Astrocyte (in vitro differentiated cells and primary cell): ENCODE data around the gene MATN1. TPM values are rescaled to one million over a fixed set of nuclear protein-coding genes. Genes with fewer than 3 reads are reported as not detected.

Experiments
- DNase-seq: peaks from one replicate; pipeline ENCODE4 v3.0.0-alpha.2; 2010; ENCODE audit warnings: low read depth
- FAIRE-seq: peaks from 2 replicates; lab custom pipeline; 2011; peaks lifted over from hg19 to GRCh38; lab: Jason Lieb, UNC
- H2AFZ ChIP-seq: 2 replicates; pipeline ENCODE4 v1.6.0; 2012; ENCODE audit warnings: low read depth, low read length, inconsistent platforms
- H3K27ac ChIP-seq: 2 replicates; pipeline ENCODE4 v1.5.1; 2011; ENCODE audit warnings: low read depth, low read length, inconsistent platforms
- H3K27me3 ChIP-seq: 2 replicates; pipeline ENCODE4 v1.6.0; 2011; ENCODE audit warnings: low read length, inconsistent platforms; ENCODE audit not compliant: insufficient read depth
- H3K36me3 ChIP-seq: 2 replicates; pipeline ENCODE4 v1.5.1; 2011; ENCODE audit warnings: low read length, inconsistent platforms; ENCODE audit not compliant: insufficient read depth
- H3K4me1 ChIP-seq: 2 replicates; pipeline ENCODE4 v1.5.1; 2011; ENCODE audit warnings: low read length, inconsistent platforms; ENCODE audit not compliant: insufficient read depth
- H3K4me2 ChIP-seq: 2 replicates; pipeline ENCODE4 v1.6.0; 2012; ENCODE audit warnings: low read length, inconsistent platforms
- H3K4me3 ChIP-seq: 2 replicates; pipeline ENCODE4 v1.5.1; 2011; ENCODE audit warnings: low read depth, mild to moderate bottlenecking, low read length, inconsistent platforms; ENCODE audit not compliant: insufficient read depth
- H3K79me2 ChIP-seq: 2 replicates; pipeline ENCODE4 v1.6.0; 2012; ENCODE audit warnings: mild to moderate bottlenecking, low read length, inconsistent platforms; ENCODE audit not compliant: insufficient read depth
- H3K9ac ChIP-seq: 2 replicates; pipeline ENCODE4 v1.6.0; 2012; ENCODE audit warnings: mild to moderate bottlenecking, low read length, inconsistent platforms
- H3K9me3 ChIP-seq: 2 replicates; pipeline ENCODE4 v1.5.1; 2012; ENCODE audit warnings: low read depth, mild to moderate bottlenecking, low read length, inconsistent platforms; ENCODE audit not compliant: insufficient read depth
- H4K20me1 ChIP-seq: 2 replicates; pipeline ENCODE4 v1.6.0; 2012; ENCODE audit warnings: low read length, inconsistent platforms; ENCODE audit not compliant: insufficient read depth
- H3K27ac Mint-ChIP-seq: one replicate; pipeline ENCODE4 v1.8.0; 2021; ENCODE audit warnings: mild to moderate bottlenecking, mixed read lengths; ENCODE audit not compliant: unreplicated experiment
- H3K27me3 Mint-ChIP-seq: one replicate; pipeline ENCODE4 v1.8.0; 2021; ENCODE audit warnings: low read depth, mixed read lengths; ENCODE audit not compliant: unreplicated experiment
- H3K36me3 Mint-ChIP-seq: one replicate; pipeline ENCODE4 v1.8.0; 2021; ENCODE audit warnings: low read depth, mixed read lengths; ENCODE audit not compliant: unreplicated experiment
- H3K4me1 Mint-ChIP-seq: one replicate; pipeline ENCODE4 v1.8.0; 2021; ENCODE audit warnings: low read depth, mixed read lengths; ENCODE audit not compliant: unreplicated experiment
- H3K4me3 Mint-ChIP-seq: one replicate; pipeline ENCODE4 v1.8.0; 2021; ENCODE audit warnings: mild to moderate bottlenecking, moderate library complexity, mixed read lengths; ENCODE audit not compliant: unreplicated experiment
- H3K9me3 Mint-ChIP-seq: one replicate; pipeline ENCODE4 v1.8.0; 2021; ENCODE audit warnings: mild to moderate bottlenecking, mixed read lengths; ENCODE audit not compliant: unreplicated experiment
- CTCF ChIP-seq: IDR thresholded peaks from 2 replicates; pipeline ENCODE4 v1.5.1; 2011; ENCODE audit warnings: low read depth, mild to moderate bottlenecking, inconsistent platforms, low read length, moderate library complexity; ENCODE audit not compliant: insufficient read depth
- EZH2 ChIP-seq: IDR thresholded peaks from 2 replicates; pipeline ENCODE4 v1.6.1; 2012; ENCODE audit warnings: mild to moderate bottlenecking, low read length, inconsistent platforms; ENCODE audit not compliant: insufficient read depth
- total RNA-seq: library from RNA; stranded (reverse); gene quantifications from 2 replicates; pipeline ENCODE4 v1.2.1, GENCODE V29; 2021

MATN1 gene
- total RNA-seq, 1 donor from 2014 or later = 0.32 TPM

- Mint-ChIP-seq H3K4me3 (no peak overlapping the region), H3K27ac (no peak overlapping the region), H3K27me3 (peaks cover 21% of the 10 kb centered on the region), H3K9me3 (peaks cover 10% of the 10 kb centered on the region), H3K36me3 (peaks cover 2% of the 10 kb centered on the region), H3K4me1 (peaks cover 11% of the 10 kb centered on the region)
- peaks cover 9% of the 10 kb centered on the region for H3K27me3 ChIP-seq
- H3K4me2 ChIP-seq = no peak overlapping the region
- no peak overlapping the region for H3K4me3 ChIP-seq
- DNase-seq (no peak), FAIRE-seq (no peak)
- H3K4me1 ChIP-seq = no peaks in the 10 kb centered on the region
- no peak for TF ChIP-seq CTCF
- TF ChIP-seq EZH2 = no peak
- no peaks in the 10 kb centered on the region for H3K36me3 ChIP-seq
- H3K9me3 ChIP-seq = no peaks in the 10 kb centered on the region
- H3K79me2 ChIP-seq = no peaks in the 10 kb centered on the region
- H3K9ac ChIP-seq = no peak overlapping the region
- no peak overlapping the region for H2AFZ ChIP-seq
- no peak overlapping the region for H3K27ac ChIP-seq
- H4K20me1 ChIP-seq = no peaks in the 10 kb centered on the region
Measured at GRCh38 chr1:30735124-30735523, 11.7 kb upstream of the MATN1 start.

GRCh38 chr1:30734580-30734979, 11.2 kb upstream of the MATN1 start:
- no peak for TF ChIP-seq CTCF
- TF ChIP-seq EZH2 = no peak
- H3K9me3 Mint-ChIP-seq = peaks cover 10% of the 10 kb centered on the region
- no peaks in the 10 kb centered on the region for H3K4me1 ChIP-seq
- H3K27me3 Mint-ChIP-seq = peaks cover 19% of the 10 kb centered on the region
- H3K79me2 ChIP-seq = no peaks in the 10 kb centered on the region
- peaks cover 9% of the 10 kb centered on the region for H3K27me3 ChIP-seq
- DNase-seq = no peak
- no peaks in the 10 kb centered on the region for H3K36me3 ChIP-seq
- no peak overlapping the region for H3K4me3 ChIP-seq
- H3K4me2 ChIP-seq = no peak overlapping the region
- no peak for FAIRE-seq
- H3K36me3 Mint-ChIP-seq = peaks cover 2% of the 10 kb centered on the region
- H3K27ac Mint-ChIP-seq = no peak overlapping the region
- H3K4me1 Mint-ChIP-seq = peaks cover 11% of the 10 kb centered on the region
- H3K4me3 Mint-ChIP-seq = no peak overlapping the region
- no peak overlapping the region for H3K9ac ChIP-seq
- H2AFZ ChIP-seq = no peak overlapping the region
- no peaks in the 10 kb centered on the region for H4K20me1 ChIP-seq
- H3K9me3 ChIP-seq = no peaks in the 10 kb centered on the region
- no peak overlapping the region for H3K27ac ChIP-seq

GRCh38 chr1:30734106-30734505, 10.7 kb upstream of the MATN1 start:
- H3K27me3 Mint-ChIP-seq = peaks cover 19% of the 10 kb centered on the region
- H2AFZ ChIP-seq = no peak overlapping the region
- H3K4me1 Mint-ChIP-seq = peaks cover 11% of the 10 kb centered on the region
- no peaks in the 10 kb centered on the region for H3K36me3 ChIP-seq
- H3K4me3 Mint-ChIP-seq = no peak overlapping the region
- FAIRE-seq (no peak), DNase-seq (no peak)
- H3K27me3 ChIP-seq = peaks cover 9% of the 10 kb centered on the region
- no peak overlapping the region for H3K4me2 ChIP-seq
- no peak overlapping the region for H3K4me3 ChIP-seq
- H3K27ac Mint-ChIP-seq = no peak overlapping the region
- no peaks in the 10 kb centered on the region for H3K9me3 ChIP-seq
- peaks cover 7% of the 10 kb centered on the region for H3K9me3 Mint-ChIP-seq
- H3K79me2 ChIP-seq = no peaks in the 10 kb centered on the region
- no peaks in the 10 kb centered on the region for H3K4me1 ChIP-seq
- H3K9ac ChIP-seq = no peak overlapping the region
- H4K20me1 ChIP-seq = no peaks in the 10 kb centered on the region
- TF ChIP-seq CTCF (no peak), EZH2 (no peak)
- peaks cover 2% of the 10 kb centered on the region for H3K36me3 Mint-ChIP-seq
- H3K27ac ChIP-seq = no peak overlapping the region
